ENCODE measurements around the gene CBX8.

CBX8 gene

DNA sequence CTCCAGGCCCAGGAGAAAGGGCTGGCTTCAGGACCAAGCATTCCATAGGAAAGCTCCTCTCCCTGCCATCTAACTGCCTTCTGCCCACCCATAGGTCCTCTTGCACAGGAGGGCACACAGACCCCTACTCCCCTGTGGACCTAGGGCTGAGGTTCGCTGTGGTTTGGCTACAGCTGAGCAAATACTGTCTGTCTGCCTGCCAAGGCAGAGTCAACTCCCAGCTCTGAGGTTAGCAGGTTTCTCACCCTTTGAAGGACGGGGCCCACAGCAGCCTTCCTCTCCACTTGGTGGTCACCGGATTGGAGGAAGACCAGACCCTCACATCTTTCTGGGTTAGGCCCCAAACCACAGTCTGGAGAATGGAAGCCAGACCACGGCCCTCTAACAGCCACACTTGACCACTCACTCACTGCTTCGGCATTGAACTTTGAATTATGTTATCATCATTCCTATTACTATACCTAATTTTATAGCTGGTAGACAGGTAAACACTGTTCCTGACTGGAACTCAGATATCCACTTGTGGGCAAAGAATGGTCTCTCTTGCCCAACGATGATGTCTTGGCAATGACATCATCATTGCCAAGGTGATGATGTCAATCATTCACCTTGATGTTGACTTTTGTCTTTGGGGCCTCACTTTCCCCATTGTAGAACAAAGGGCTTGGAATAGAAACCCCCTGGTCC, 28.2 kb upstream of the CBX8 start:
- Histone ChIP-seq H3K27ac (no peak overlapping the region), H3K9me3 (no peaks in the 10 kb centered on the region), H3K27me3 (peaks cover 0 to 25% of the 10 kb centered on the region in 2 donors), H3K4me1 (no peaks in the 10 kb centered on the region), H3K36me3 (no peaks in the 10 kb centered on the region), H3K4me3 (no peak overlapping the region)
- intact Hi-C loops (cut with DNase I; ENCODE audit: low total_unique reads), result no loop called here
- DNase-seq, result no peak
- TF ChIP-seq, protein P1, sequence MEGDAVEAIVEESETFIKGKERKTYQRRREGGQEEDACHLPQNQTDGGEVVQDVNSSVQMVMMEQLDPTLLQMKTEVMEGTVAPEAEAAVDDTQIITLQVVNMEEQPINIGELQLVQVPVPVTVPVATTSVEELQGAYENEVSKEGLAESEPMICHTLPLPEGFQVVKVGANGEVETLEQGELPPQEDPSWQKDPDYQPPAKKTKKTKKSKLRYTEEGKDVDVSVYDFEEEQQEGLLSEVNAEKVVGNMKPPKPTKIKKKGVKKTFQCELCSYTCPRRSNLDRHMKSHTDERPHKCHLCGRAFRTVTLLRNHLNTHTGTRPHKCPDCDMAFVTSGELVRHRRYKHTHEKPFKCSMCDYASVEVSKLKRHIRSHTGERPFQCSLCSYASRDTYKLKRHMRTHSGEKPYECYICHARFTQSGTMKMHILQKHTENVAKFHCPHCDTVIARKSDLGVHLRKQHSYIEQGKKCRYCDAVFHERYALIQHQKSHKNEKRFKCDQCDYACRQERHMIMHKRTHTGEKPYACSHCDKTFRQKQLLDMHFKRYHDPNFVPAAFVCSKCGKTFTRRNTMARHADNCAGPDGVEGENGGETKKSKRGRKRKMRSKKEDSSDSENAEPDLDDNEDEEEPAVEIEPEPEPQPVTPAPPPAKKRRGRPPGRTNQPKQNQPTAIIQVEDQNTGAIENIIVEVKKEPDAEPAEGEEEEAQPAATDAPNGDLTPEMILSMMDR (IDR thresholded peaks at IDR 0.05), result no peak

DNA sequence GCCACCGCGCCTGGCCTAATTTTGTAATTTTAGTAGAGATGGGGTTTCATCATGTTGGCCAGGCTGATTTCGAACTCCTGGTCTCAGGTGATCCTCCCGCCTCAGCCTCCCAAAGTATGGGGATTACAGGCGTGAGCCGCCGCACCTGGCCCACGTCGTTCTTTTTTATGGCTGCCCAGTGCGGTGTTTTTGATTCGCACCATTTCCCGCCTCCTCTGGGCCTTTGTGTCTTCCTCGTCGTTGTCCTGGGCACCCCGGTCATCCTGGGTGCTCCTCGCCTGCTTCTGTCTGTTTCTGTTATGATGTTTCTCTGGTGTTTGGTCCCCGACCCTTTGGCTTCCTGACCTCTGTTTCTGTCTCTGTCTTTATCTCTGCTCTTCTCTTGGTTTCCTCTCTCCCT, 27.4 kb upstream of the CBX8 start:
- no peak overlapping the region for H3K27ac ChIP-seq
- H3K36me3 ChIP-seq, result no peaks in the 10 kb centered on the region
- TF ChIP-seq, protein P1 (IDR thresholded peaks at IDR 0.05), result no peak
- intact Hi-C loops (cut with DNase I; ENCODE audit: low total_unique reads), result no loop called here
- DNase-seq, result no peak
- H3K4me3 ChIP-seq, result no peak overlapping the region
- no peaks in the 10 kb centered on the region for H3K9me3 ChIP-seq
- H3K27me3 ChIP-seq, result peaks cover 0 to 30% of the 10 kb centered on the region in 2 donors
- no peaks in the 10 kb centered on the region for H3K4me1 ChIP-seq

DNA sequence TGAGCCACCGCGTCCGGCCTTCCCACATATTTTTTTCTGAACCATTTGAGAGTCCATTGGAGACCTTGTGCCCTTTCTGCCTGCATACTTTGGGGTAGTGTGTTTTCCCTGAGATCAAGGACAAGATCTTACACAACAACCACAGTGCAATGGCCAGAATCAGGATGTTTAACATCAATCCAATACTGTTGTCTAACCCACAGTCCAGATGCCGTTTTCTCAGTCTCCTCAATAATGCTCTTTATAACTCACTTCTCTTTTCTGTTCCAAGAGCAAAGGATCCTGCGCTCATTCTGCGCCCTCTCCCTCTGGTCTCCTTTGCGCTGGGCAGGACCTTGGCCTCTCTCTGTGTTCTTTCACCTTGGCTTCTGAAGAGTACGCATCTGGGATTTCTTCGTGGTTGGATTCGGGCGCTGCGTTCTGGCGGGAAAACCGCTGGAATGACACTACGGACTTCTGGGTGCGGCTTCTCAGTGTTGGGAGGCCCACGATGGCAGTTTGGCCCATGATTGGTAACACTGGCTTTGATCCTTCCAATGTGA, 25.8 kb upstream of the CBX8 start:
- peaks cover 0 to 44% of the 10 kb centered on the region in 2 donors for H3K27me3 ChIP-seq
- no peaks in the 10 kb centered on the region for H3K9me3 ChIP-seq
- no peak overlapping the region for H3K4me3 ChIP-seq
- TF ChIP-seq, protein P1 (IDR thresholded peaks at IDR 0.05), result no peak
- no peak overlapping the region for H3K27ac ChIP-seq
- H3K4me1 ChIP-seq, result no peaks in the 10 kb centered on the region
- no peaks in the 10 kb centered on the region for H3K36me3 ChIP-seq
- no peak for DNase-seq
- intact Hi-C loops (cut with DNase I; ENCODE audit: low total_unique reads), result no loop called here

DNA sequence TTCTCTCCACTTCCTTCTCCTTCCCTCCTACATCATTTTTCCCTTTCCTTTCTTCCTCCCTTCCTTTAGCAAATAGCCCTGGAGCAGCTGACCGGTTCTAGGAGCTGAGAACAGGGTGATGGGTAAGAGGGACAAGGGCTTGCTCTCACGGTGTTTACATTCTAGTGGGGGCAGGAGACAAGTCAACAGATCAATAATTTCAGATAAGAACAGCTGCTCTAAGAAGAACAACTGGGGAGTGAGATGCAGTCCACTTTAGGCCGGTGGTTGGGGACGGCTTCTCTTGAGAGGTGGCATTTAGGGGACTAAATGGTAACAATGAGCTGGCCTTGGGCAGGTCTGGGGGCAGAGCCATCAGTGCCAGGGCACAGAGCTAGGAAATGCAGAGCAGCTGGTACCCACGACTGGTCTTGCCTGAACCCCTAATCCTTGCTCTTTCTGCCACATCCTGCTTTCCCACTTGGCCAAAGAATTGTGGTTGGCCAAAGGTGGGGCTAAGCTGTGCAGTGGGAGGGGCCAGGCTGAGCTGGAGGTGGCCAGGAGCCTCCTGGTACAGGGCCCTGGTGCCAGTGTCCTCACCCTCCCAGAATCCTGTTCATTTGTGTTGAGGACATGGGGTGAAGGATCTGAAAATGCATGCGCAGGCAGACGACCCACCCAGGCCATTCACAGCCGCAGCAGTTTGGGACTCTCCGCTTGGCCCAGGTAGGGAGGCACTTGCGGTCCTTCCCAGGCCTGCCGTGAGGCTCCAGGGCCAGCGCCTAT, 24.6 kb upstream of the CBX8 start:
- Histone ChIP-seq H3K27me3 (peaks cover 0 to 52% of the 10 kb centered on the region in 2 donors), H3K9me3 (no peaks in the 10 kb centered on the region), H3K36me3 (no peaks in the 10 kb centered on the region), H3K27ac (no peak overlapping the region), H3K4me1 (no peaks in the 10 kb centered on the region), H3K4me3 (no peak overlapping the region)
- TF ChIP-seq, protein P1 (IDR thresholded peaks at IDR 0.05), result no peak
- no peak for DNase-seq
- intact Hi-C loops (cut with DNase I; ENCODE audit: low total_unique reads), result no loop called here

DNA sequence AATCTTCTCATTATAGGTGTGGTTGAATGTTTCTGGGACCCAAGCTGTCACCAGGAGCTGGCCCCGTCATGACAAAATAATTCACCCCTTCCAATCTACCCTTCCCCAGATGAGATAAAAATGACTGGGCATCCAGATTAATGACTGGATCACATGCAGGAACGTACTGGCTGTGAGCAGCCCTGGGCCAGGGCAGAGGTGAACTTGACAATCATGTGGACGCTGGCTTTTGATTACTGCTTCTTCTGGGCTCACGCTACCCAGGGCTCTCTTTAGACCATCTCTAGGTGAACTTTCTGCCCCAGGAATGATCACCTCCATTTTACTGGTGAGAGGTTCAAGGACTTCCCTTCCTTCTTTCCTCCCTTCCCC, 24.1 kb upstream of the CBX8 start:
- TF ChIP-seq, protein P1 (IDR thresholded peaks at IDR 0.05), result no peak
- Histone ChIP-seq H3K27ac (no peak overlapping the region), H3K4me1 (no peaks in the 10 kb centered on the region), H3K27me3 (peaks cover 0 to 52% of the 10 kb centered on the region in 2 donors), H3K4me3 (no peak overlapping the region), H3K36me3 (no peaks in the 10 kb centered on the region), H3K9me3 (no peaks in the 10 kb centered on the region)
- intact Hi-C loops (cut with DNase I; ENCODE audit: low total_unique reads), result no loop called here
- DNase-seq, result no peak
